ENCODE data around the gene PILRB.
"Not testable (repeated sequence)": the region's sequence is repeated elsewhere in the genome, so short reads cannot be mapped to it uniquely, and the experiment has no call there.

GRCh38 chr7:100373870-100374598 is 16.1 kb downstream of the PILRB start:
- not testable (repeated sequence) for TF ChIP-seq POLR2A (IDR thresholded peaks at IDR 0.05; ENCODE audit: low read depth, low read length); TAF1 (IDR thresholded peaks at IDR 0.05; ENCODE audit: low read depth, low read length); POU2F2 (IDR thresholded peaks at IDR 0.05; ENCODE audit: low read depth, low read length); POLR2AphosphoS5 (IDR thresholded peaks at IDR 0.05; ENCODE audit: low read depth, low read length); PAX5 (IDR thresholded peaks at IDR 0.05; ENCODE audit: insufficient read depth, low read length, severe bottlenecking); SPI1 (IDR thresholded peaks at IDR 0.05; ENCODE audit: low read depth, low read length)
